GM11168 (cell line): Measurements from ENCODE around the gene SPIB.
"Not testable (repeated sequence)": the region's sequence is repeated elsewhere in the genome, so short reads cannot be mapped to it uniquely, and the experiment has no call there.

Source experiments
- in situ Hi-C: fragments of 300-500 bp; cut with MboI; formaldehyde crosslinking; loops from one replicate; pipeline ENCODE4 v1.12.0; 2022; ENCODE audit warnings: low sequenced_read_pairs; ENCODE audit not compliant: unreplicated experiment

The SPIB gene

GRCh38 chr19:50390295-50390694, 28.4 kb upstream of the SPIB start:
- in situ Hi-C loops, result not testable (repeated sequence)

GRCh38 chr19:50390952-50391351, 27.8 kb upstream of the SPIB start:
- in situ Hi-C loops, result not testable (repeated sequence)

GRCh38 chr19:50392759-50393158, 26.0 kb upstream of the SPIB start:
- in situ Hi-C loops, result no loop called here

- in situ Hi-C loops, result no loop called here
Observed at GRCh38 chr19:50393589-50393988, 25.1 kb upstream of the SPIB start.

- in situ Hi-C loops, result no loop called here
Observed at GRCh38 chr19:50394017-50394416, 24.7 kb upstream of the SPIB start.

GRCh38 chr19:50398675-50399367, 19.9 kb upstream of the SPIB start:
- in situ Hi-C loops, result no loop called here

- in situ Hi-C loops, result no loop called here
Observed at GRCh38 chr19:50399368-50399745, 19.4 kb upstream of the SPIB start.

- in situ Hi-C loops, result no loop called here
Observed at GRCh38 chr19:50401605-50402450, 16.9 kb upstream of the SPIB start.

- in situ Hi-C loops, result no loop called here
Observed at GRCh38 chr19:50402544-50403301, 16.0 kb upstream of the SPIB start.

- in situ Hi-C loops, result no loop called here
Observed at GRCh38 chr19:50406156-50406820, 12.4 kb upstream of the SPIB start.

GRCh38 chr19:50406829-50407228, 11.9 kb upstream of the SPIB start:
- in situ Hi-C loops, result no loop called here

GRCh38 chr19:50409347-50409746, 9.4 kb upstream of the SPIB start:
- in situ Hi-C loops, result no loop called here

GRCh38 chr19:50410109-50410508, 8.6 kb upstream of the SPIB start:
- in situ Hi-C loops, result no loop called here

GRCh38 chr19:50412419-50412818, 6.3 kb upstream of the SPIB start:
- in situ Hi-C loops, result no loop called here

- in situ Hi-C loops, result no loop called here
Observed at GRCh38 chr19:50413096-50413495, 5.6 kb upstream of the SPIB start.

- in situ Hi-C loops, result no loop called here
Observed at GRCh38 chr19:50413531-50413930, 5.2 kb upstream of the SPIB start.

- in situ Hi-C loops, result no loop called here
Observed at GRCh38 chr19:50414864-50415660, 3.7 kb upstream of the SPIB start.

GRCh38 chr19:50415661-50416033, 3.1 kb upstream of the SPIB start:
- in situ Hi-C loops, result no loop called here

GRCh38 chr19:50416034-50416977, 2.4 kb upstream of the SPIB start:
- in situ Hi-C loops, result no loop called here
